GM13977 (cell line): Measurements from ENCODE around the gene CKMT1A.
"Not testable (repeated sequence)": the region's sequence is repeated elsewhere in the genome, so short reads cannot be mapped to it uniquely, and the experiment has no call there.

ENCODE experiments used
- DNase-seq: peaks from one replicate; pipeline ENCODE4 v3.0.0; 2012; ENCODE audit warnings: low spot score
- CTCF ChIP-seq: IDR thresholded peaks from 2 replicates; pipeline ENCODE4 v1.5.1; 2012; ENCODE audit warnings: mild to moderate bottlenecking, control low read depth; ENCODE audit not compliant: insufficient read depth; ENCODE audit errors: extremely low read depth, missing control alignments
- in situ Hi-C: fragments of 300-500 bp; cut with MboI; formaldehyde crosslinking; loops from one replicate; pipeline ENCODE4 v1.12.0; 2022; ENCODE audit warnings: low sequenced_read_pairs, low pct_unique_long_range_greater_than_20kb, mixed read lengths, inconsistent platforms; ENCODE audit not compliant: unreplicated experiment

CKMT1A gene

GRCh38 chr15:43702701-43703424 lies 9.2 kb downstream of the CKMT1A start:
- in situ Hi-C loops: no loop called here
- no peak for TF ChIP-seq CTCF
- DNase-seq: no peak

GRCh38 chr15:43710431-43711131 lies 16.9 kb downstream of the CKMT1A start:
- in situ Hi-C loops, DNase-seq: not testable (repeated sequence)

- no peak for DNase-seq
- in situ Hi-C loops: no loop called here
- no peak for TF ChIP-seq CTCF
These were observed 29.5 kb downstream of the CKMT1A start for GRCh38 chr15:43723151-43723550.

- in situ Hi-C loops: not testable (repeated sequence)
These were observed 32.6 kb downstream of the CKMT1A start for GRCh38 chr15:43726306-43726705.

GRCh38 chr15:43728053-43728725 lies 34.5 kb downstream of the CKMT1A start:
- DNase-seq, in situ Hi-C loops: not testable (repeated sequence)

More at GRCh38 chr15:43726306-43726705, 32.6 kb downstream of the CKMT1A start:
- DNase-seq: not testable (repeated sequence)

- no peak for TF ChIP-seq CTCF
- peak; percentile 20 for DNase-seq
- in situ Hi-C loops: no loop called here
These were observed 41.8 kb downstream of the CKMT1A start for GRCh38 chr15:43735416-43735815.

- in situ Hi-C loops: not testable (repeated sequence)
- peak; percentile 95 for DNase-seq
These were observed 52.7 kb downstream of the CKMT1A start, which contains the start of gene PDIA3 for GRCh38 chr15:43746245-43746902. Gene PDIA3 (plus strand): TSS chr15:43746438. CDS start chr15:43746540, 102 bp downstream.

- DNase-seq: peak; percentile 30
- in situ Hi-C loops: not testable (repeated sequence)
These were observed 53.2 kb downstream of the CKMT1A start for GRCh38 chr15:43746903-43747309.

GRCh38 chr15:43748376-43748775 lies 54.7 kb downstream of the CKMT1A start:
- no peak for DNase-seq
- no peak for TF ChIP-seq CTCF
- in situ Hi-C loops: no loop called here
